Measurements from ENCODE around the gene THAP3. TPM values are rescaled to one million over a fixed set of nuclear protein-coding genes. Genes with fewer than 3 reads are reported as not detected.

The THAP3 gene
- total and polyA plus RNA-seq, 9 of the 15 experiments (the other 6 are each of a cell fraction or from before 2014, with no cell fraction given): 1.9 to 31.2 (median 18.2) TPM

DNA sequence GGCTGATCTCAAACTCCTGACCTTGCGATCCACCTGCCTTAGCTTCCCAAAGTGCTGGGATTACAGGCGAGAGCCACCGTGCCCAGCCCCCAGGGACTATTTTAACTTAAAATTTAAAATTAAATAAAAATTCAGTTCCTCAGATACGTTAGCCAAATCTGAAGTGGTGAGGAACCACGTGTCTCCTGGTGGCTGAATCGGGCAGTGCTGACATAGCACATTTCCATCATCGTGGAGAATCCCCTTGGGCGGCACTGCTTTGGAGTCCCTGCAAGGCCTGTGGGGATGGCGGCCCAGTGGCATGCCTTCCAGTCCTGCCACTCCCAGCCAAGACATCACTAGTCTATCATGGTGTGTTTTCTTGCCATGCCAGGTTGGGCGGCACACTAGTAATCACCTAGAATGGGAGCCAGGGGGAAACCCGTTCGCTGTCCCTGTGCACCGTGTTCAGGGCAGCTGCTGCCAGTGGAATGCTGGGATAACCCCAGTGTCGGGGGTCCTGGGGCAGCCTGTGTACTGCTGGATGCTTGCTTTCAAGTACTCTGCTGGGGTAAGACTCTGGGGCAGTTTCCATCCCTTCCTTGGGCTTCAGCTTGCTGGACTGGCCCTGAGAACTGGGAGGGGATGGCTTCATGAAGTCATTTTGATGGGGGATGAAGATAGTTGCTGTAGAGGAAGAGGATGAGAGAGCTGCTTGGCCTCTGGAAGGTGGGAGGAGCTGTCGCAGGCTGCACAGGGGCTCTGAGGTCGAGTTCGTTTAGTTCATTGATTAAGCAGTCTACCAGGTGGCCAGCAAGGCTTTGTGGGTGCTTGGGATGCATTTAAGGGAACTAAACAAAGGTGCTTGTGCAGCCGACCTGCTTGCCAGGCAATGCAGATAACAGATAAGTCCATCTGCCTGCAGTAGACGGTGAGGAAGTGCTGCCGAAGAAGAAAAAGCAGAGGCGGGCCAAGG, 40.3 kb upstream of the THAP3 start (continued):
- no peak for TF ChIP-seq GTF3C2 (IDR thresholded peaks at IDR 0.05; ENCODE audit: borderline replicate concordance, extremely low read depth, insufficient read length)
- TF ChIP-seq EGR1 (conservative IDR thresholded peaks at IDR 0.05): no peak
- no peak for TF ChIP-seq MTA2 (IDR thresholded peaks at IDR 0.05; ENCODE audit: low read depth)
- TF ChIP-seq SIX5 (IDR thresholded peaks at IDR 0.05; ENCODE audit: borderline replicate concordance in 1 of 2, insufficient read depth in 1 of 2, low read depth in 1 of 2, low read length in 2 of 2): no peak
- no peak for TF ChIP-seq ZKSCAN8 (CRISPR knock-in tag; IDR thresholded peaks at IDR 0.05)
- 0 out of 2 replicates have a peak, but pooled peaks have one; percentile 30 for TF ChIP-seq CBFA2T2 (conservative IDR thresholded peaks at IDR 0.05)
- TF ChIP-seq ZNF444 (CRISPR knock-in tag; IDR thresholded peaks at IDR 0.05): no peak
- TF ChIP-seq, protein P1, sequence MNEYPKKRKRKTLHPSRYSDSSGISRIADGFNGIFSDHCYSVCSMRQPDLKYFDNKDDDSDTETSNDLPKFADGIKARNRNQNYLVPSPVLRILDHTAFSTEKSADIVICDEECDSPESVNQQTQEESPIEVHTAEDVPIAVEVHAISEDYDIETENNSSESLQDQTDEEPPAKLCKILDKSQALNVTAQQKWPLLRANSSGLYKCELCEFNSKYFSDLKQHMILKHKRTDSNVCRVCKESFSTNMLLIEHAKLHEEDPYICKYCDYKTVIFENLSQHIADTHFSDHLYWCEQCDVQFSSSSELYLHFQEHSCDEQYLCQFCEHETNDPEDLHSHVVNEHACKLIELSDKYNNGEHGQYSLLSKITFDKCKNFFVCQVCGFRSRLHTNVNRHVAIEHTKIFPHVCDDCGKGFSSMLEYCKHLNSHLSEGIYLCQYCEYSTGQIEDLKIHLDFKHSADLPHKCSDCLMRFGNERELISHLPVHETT (CRISPR knock-in tag; conservative IDR thresholded peaks at IDR 0.05 in 1 of 2, IDR thresholded peaks at IDR 0.05 in 1 of 2): no peak
- TF ChIP-seq, protein P2, sequence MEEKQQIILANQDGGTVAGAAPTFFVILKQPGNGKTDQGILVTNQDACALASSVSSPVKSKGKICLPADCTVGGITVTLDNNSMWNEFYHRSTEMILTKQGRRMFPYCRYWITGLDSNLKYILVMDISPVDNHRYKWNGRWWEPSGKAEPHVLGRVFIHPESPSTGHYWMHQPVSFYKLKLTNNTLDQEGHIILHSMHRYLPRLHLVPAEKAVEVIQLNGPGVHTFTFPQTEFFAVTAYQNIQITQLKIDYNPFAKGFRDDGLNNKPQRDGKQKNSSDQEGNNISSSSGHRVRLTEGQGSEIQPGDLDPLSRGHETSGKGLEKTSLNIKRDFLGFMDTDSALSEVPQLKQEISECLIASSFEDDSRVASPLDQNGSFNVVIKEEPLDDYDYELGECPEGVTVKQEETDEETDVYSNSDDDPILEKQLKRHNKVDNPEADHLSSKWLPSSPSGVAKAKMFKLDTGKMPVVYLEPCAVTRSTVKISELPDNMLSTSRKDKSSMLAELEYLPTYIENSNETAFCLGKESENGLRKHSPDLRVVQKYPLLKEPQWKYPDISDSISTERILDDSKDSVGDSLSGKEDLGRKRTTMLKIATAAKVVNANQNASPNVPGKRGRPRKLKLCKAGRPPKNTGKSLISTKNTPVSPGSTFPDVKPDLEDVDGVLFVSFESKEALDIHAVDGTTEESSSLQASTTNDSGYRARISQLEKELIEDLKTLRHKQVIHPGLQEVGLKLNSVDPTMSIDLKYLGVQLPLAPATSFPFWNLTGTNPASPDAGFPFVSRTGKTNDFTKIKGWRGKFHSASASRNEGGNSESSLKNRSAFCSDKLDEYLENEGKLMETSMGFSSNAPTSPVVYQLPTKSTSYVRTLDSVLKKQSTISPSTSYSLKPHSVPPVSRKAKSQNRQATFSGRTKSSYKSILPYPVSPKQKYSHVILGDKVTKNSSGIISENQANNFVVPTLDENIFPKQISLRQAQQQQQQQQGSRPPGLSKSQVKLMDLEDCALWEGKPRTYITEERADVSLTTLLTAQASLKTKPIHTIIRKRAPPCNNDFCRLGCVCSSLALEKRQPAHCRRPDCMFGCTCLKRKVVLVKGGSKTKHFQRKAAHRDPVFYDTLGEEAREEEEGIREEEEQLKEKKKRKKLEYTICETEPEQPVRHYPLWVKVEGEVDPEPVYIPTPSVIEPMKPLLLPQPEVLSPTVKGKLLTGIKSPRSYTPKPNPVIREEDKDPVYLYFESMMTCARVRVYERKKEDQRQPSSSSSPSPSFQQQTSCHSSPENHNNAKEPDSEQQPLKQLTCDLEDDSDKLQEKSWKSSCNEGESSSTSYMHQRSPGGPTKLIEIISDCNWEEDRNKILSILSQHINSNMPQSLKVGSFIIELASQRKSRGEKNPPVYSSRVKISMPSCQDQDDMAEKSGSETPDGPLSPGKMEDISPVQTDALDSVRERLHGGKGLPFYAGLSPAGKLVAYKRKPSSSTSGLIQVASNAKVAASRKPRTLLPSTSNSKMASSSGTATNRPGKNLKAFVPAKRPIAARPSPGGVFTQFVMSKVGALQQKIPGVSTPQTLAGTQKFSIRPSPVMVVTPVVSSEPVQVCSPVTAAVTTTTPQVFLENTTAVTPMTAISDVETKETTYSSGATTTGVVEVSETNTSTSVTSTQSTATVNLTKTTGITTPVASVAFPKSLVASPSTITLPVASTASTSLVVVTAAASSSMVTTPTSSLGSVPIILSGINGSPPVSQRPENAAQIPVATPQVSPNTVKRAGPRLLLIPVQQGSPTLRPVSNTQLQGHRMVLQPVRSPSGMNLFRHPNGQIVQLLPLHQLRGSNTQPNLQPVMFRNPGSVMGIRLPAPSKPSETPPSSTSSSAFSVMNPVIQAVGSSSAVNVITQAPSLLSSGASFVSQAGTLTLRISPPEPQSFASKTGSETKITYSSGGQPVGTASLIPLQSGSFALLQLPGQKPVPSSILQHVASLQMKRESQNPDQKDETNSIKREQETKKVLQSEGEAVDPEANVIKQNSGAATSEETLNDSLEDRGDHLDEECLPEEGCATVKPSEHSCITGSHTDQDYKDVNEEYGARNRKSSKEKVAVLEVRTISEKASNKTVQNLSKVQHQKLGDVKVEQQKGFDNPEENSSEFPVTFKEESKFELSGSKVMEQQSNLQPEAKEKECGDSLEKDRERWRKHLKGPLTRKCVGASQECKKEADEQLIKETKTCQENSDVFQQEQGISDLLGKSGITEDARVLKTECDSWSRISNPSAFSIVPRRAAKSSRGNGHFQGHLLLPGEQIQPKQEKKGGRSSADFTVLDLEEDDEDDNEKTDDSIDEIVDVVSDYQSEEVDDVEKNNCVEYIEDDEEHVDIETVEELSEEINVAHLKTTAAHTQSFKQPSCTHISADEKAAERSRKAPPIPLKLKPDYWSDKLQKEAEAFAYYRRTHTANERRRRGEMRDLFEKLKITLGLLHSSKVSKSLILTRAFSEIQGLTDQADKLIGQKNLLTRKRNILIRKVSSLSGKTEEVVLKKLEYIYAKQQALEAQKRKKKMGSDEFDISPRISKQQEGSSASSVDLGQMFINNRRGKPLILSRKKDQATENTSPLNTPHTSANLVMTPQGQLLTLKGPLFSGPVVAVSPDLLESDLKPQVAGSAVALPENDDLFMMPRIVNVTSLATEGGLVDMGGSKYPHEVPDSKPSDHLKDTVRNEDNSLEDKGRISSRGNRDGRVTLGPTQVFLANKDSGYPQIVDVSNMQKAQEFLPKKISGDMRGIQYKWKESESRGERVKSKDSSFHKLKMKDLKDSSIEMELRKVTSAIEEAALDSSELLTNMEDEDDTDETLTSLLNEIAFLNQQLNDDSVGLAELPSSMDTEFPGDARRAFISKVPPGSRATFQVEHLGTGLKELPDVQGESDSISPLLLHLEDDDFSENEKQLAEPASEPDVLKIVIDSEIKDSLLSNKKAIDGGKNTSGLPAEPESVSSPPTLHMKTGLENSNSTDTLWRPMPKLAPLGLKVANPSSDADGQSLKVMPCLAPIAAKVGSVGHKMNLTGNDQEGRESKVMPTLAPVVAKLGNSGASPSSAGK (IDR thresholded peaks at IDR 0.05): no peak

All from K562 (cell line).